ENCODE results near the gene HYCC2. TPM values are rescaled to one million over a fixed set of nuclear protein-coding genes. Genes with fewer than 3 reads are reported as not detected.
"Not testable (repeated sequence)": the region's sequence is repeated elsewhere in the genome, so short reads cannot be mapped to it uniquely, and the experiment has no call there.

Gene HYCC2
- polyA plus RNA-seq, 1 donor from 2014 or later: 20.4 TPM

DNA sequence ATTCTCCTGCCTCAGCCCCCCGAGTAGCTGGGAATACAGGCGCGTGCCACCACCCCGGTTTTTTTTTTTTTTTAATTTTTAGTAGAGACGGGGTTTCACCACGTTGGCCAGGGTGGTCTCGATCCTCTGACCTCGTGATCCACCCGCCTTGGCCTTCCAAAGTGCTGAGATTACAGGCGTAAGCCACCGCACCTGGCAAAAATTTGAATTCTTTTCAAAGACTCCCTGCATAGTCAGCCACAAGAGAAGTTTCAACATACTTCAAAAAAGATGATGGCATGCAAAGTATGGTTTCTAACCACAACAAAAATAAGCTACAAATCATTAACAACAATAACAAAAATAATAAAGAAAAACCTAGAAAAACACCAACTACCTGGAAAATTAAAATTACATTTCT is 22.0 kb downstream of the HYCC2 start:
- no peak overlapping the region for H2AFZ ChIP-seq (ENCODE audit: low read depth, low read length)
- H3K4me3 ChIP-seq (ENCODE audit: low read length): no peak overlapping the region
- H3K9me3 ChIP-seq (ENCODE audit: low read length): no peaks in the 10 kb centered on the region
- H3K9ac ChIP-seq (ENCODE audit: low read length): no peak overlapping the region
- no peak overlapping the region for H3K27ac ChIP-seq (ENCODE audit: low read length)
- H3K36me3 ChIP-seq (ENCODE audit: insufficient read depth, low read length): peaks cover 4% of the 10 kb centered on the region
- no peak overlapping the region for H3K4me2 ChIP-seq (ENCODE audit: low read length)
- H3K9me2 ChIP-seq (ENCODE audit: insufficient read depth, low read length): no peaks in the 10 kb centered on the region
- TF ChIP-seq EP300 (conservative IDR thresholded peaks at IDR 0.05; ENCODE audit: poor library complexity, severe bottlenecking): no peak
- no peak for TF ChIP-seq MXI1 (conservative IDR thresholded peaks at IDR 0.05; ENCODE audit: poor library complexity, severe bottlenecking)
- TF ChIP-seq SMC3 (conservative IDR thresholded peaks at IDR 0.05; ENCODE audit: poor library complexity): no peak
- TF ChIP-seq RAD21 (conservative IDR thresholded peaks at IDR 0.05): no peak
- no peak for TF ChIP-seq POLR2AphosphoS5 (IDR thresholded peaks at IDR 0.05)
- TF ChIP-seq TAF1 (IDR thresholded peaks at IDR 0.05; ENCODE audit: low read depth): no peak
- H3F3A ChIP-seq (ENCODE audit: insufficient read depth, low read length, poor library complexity, severe bottlenecking): no peaks in the 10 kb centered on the region
- H3K27me3 ChIP-seq (ENCODE audit: insufficient read depth, low read depth, low read length): no peaks in the 10 kb centered on the region
- H4K20me1 ChIP-seq (ENCODE audit: insufficient read depth): no peaks in the 10 kb centered on the region
- H3K79me2 ChIP-seq (replicated peaks; ENCODE audit: insufficient read depth, low read length): peaks cover 24% of the 10 kb centered on the region

DNA sequence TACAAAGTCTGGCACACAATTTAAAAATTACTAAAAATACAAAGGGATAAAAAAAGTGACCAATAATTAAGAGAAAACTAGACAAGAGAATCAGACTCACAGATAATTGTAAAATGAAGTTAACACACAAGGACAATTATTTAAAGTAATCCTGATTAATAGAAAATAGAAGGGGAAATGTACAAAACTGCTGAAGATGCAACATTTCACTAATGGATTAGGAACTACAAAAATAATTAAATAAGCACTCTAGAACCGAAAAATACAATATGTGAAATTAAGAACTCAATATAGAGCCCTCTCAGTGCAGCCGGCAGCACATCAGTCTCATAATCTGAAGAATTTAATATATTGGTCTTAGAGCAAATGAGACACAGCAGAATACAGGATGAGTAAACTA is 24.6 kb downstream of the HYCC2 start:
- no peak overlapping the region for H3K27ac ChIP-seq (ENCODE audit: low read length)
- TF ChIP-seq EZH2 (IDR thresholded peaks at IDR 0.05; ENCODE audit: borderline replicate concordance, insufficient read depth, low read length, poor library complexity, severe bottlenecking) (no peak), TAF1 (IDR thresholded peaks at IDR 0.05; ENCODE audit: low read depth) (no peak), MXI1 (conservative IDR thresholded peaks at IDR 0.05; ENCODE audit: poor library complexity, severe bottlenecking) (no peak), POLR2AphosphoS5 (IDR thresholded peaks at IDR 0.05) (no peak)
- TF ChIP-seq, protein P1, sequence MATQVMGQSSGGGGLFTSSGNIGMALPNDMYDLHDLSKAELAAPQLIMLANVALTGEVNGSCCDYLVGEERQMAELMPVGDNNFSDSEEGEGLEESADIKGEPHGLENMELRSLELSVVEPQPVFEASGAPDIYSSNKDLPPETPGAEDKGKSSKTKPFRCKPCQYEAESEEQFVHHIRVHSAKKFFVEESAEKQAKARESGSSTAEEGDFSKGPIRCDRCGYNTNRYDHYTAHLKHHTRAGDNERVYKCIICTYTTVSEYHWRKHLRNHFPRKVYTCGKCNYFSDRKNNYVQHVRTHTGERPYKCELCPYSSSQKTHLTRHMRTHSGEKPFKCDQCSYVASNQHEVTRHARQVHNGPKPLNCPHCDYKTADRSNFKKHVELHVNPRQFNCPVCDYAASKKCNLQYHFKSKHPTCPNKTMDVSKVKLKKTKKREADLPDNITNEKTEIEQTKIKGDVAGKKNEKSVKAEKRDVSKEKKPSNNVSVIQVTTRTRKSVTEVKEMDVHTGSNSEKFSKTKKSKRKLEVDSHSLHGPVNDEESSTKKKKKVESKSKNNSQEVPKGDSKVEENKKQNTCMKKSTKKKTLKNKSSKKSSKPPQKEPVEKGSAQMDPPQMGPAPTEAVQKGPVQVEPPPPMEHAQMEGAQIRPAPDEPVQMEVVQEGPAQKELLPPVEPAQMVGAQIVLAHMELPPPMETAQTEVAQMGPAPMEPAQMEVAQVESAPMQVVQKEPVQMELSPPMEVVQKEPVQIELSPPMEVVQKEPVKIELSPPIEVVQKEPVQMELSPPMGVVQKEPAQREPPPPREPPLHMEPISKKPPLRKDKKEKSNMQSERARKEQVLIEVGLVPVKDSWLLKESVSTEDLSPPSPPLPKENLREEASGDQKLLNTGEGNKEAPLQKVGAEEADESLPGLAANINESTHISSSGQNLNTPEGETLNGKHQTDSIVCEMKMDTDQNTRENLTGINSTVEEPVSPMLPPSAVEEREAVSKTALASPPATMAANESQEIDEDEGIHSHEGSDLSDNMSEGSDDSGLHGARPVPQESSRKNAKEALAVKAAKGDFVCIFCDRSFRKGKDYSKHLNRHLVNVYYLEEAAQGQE (IDR thresholded peaks at IDR 0.05; ENCODE audit: borderline replicate concordance): no peak
- H3K79me2 ChIP-seq (replicated peaks; ENCODE audit: insufficient read depth, low read length): peaks cover 23% of the 10 kb centered on the region
- no peak overlapping the region for H2AFZ ChIP-seq (ENCODE audit: low read depth, low read length)
- H3K4me3 ChIP-seq (ENCODE audit: low read length): no peak overlapping the region
- no peaks in the 10 kb centered on the region for H4K20me1 ChIP-seq (ENCODE audit: insufficient read depth)
- H3K36me3 ChIP-seq (ENCODE audit: insufficient read depth, low read length): peaks cover 4% of the 10 kb centered on the region
- no peak overlapping the region for H3K9ac ChIP-seq (ENCODE audit: low read length)
- H3K4me2 ChIP-seq (ENCODE audit: low read length): no peak overlapping the region
- H3K27me3 ChIP-seq (ENCODE audit: insufficient read depth, low read depth, low read length): no peaks in the 10 kb centered on the region
- no peaks in the 10 kb centered on the region for H3F3A ChIP-seq (ENCODE audit: insufficient read depth, low read length, poor library complexity, severe bottlenecking)
- no peaks in the 10 kb centered on the region for H3K9me3 ChIP-seq (ENCODE audit: low read length)
- no peaks in the 10 kb centered on the region for H3K9me2 ChIP-seq (ENCODE audit: insufficient read depth, low read length)

DNA sequence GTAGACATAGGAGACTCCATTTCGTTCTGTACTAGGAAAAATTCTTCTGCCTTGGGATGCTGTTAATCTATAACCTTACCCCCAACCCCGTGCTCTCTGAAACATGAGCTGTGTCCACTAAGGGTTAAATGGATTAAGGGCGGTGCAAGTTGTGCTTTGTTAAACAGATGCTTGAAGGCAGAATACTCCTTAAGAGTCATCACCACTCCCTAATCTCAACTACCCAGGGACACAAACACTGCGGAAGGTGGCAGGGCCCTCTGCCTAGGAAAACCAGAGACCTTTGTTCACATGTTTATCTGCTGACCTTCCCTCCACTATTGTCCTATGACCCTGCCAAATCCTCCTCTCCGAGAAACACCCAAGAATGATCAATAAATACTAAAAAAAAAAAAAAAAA is 28.4 kb downstream of the HYCC2 start:
- H3F3A ChIP-seq (ENCODE audit: insufficient read depth, low read length, poor library complexity, severe bottlenecking); H3K9me2 ChIP-seq (ENCODE audit: insufficient read depth, low read length); H2AFZ ChIP-seq (ENCODE audit: low read depth, low read length); H3K9ac ChIP-seq (ENCODE audit: low read length); H3K4me3 ChIP-seq (ENCODE audit: low read length); H3K27me3 ChIP-seq (ENCODE audit: insufficient read depth, low read depth, low read length); H3K27ac ChIP-seq (ENCODE audit: low read length); H3K9me3 ChIP-seq (ENCODE audit: low read length); H3K4me2 ChIP-seq (ENCODE audit: low read length); H4K20me1 ChIP-seq (ENCODE audit: insufficient read depth); H3K36me3 ChIP-seq (ENCODE audit: insufficient read depth, low read length): not testable (repeated sequence)
- peaks cover 16% of the 10 kb centered on the region for H3K79me2 ChIP-seq (replicated peaks; ENCODE audit: insufficient read depth, low read length)

DNA sequence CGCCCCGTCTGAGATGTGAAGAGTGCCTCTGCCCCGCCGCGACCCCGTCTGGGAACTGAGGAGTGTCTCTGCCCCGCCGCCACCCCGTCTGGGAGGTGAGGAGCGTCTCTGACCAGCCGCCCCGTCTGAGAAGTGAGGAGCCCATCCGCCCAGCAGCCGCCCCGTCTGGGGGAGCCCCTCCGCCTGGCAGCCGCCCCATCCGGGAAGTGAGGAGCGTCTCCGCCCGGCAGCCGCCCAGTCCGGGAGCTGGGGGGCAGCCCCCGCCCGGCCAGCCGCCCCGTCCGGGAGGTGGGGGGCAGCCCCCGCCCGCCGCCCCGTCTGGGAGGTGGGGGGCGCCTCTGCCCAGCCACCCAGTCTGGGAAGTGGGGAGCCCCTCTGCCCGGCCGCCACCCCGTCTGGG is 29.0 kb downstream of the HYCC2 start:
- H3K4me3 ChIP-seq (ENCODE audit: low read length): not testable (repeated sequence)

More for the DNA sequence above, 29.0 kb downstream of the HYCC2 start:
- H3K27me3 ChIP-seq (ENCODE audit: insufficient read depth, low read depth, low read length); H2AFZ ChIP-seq (ENCODE audit: low read depth, low read length); H3K4me2 ChIP-seq (ENCODE audit: low read length); H3K9me3 ChIP-seq (ENCODE audit: low read length); H3K9me2 ChIP-seq (ENCODE audit: insufficient read depth, low read length); H3F3A ChIP-seq (ENCODE audit: insufficient read depth, low read length, poor library complexity, severe bottlenecking); H3K9ac ChIP-seq (ENCODE audit: low read length); H4K20me1 ChIP-seq (ENCODE audit: insufficient read depth); H3K27ac ChIP-seq (ENCODE audit: low read length); H3K36me3 ChIP-seq (ENCODE audit: insufficient read depth, low read length): not testable (repeated sequence)
- H3K79me2 ChIP-seq (replicated peaks; ENCODE audit: insufficient read depth, low read length): peaks cover 10% of the 10 kb centered on the region
